Measurements from ENCODE around the gene CD22.

DNA sequence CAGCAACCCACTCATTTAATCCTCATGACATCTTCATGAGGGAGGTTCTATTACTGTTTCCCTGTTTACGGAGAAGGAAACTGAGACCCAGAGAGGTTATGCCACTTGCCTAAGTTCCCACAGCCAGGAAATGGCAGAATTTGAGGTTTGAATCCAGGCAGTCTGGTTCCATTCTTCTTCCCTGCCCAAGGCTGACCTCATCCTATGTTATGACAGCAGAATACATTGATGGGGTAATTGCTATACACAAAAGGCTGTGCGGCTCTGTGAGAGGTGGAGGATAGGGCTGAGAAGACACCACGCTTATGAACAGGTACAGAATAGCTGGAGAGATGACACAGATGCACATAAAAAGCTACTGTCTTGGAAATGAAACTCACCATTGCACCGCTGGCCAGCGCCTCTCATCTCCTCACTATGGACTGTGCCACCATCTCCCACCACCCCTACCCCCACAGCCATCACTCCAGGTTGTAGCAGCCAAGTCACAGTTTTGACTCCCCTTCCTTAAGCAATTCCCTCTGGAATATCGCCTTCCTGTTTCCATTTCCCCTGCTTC, 25.6 kb upstream of the CD22 start:
- TF ChIP-seq CBX5 (IDR thresholded peaks at IDR 0.05; ENCODE audit: low read depth, low read length) (no peak), TAF1 (IDR thresholded peaks at IDR 0.05; ENCODE audit: low read depth, low read length) (no peak), RXRA (IDR thresholded peaks at IDR 0.05; ENCODE audit: insufficient read depth, low read depth, low read length) (no peak), SIX5 (IDR thresholded peaks at IDR 0.05; ENCODE audit: low read depth, low read length) (no peak), EP300 (IDR thresholded peaks at IDR 0.05; ENCODE audit: borderline replicate concordance in 1 of 2, low read depth in 2 of 2, low read length in 2 of 2) (no peak), POLR2A (IDR thresholded peaks at IDR 0.05; ENCODE audit: control extremely low read depth in 1 of 2, low read depth in 2 of 2, low read length in 2 of 2) (no peak)
- TF ChIP-seq, protein P1, sequence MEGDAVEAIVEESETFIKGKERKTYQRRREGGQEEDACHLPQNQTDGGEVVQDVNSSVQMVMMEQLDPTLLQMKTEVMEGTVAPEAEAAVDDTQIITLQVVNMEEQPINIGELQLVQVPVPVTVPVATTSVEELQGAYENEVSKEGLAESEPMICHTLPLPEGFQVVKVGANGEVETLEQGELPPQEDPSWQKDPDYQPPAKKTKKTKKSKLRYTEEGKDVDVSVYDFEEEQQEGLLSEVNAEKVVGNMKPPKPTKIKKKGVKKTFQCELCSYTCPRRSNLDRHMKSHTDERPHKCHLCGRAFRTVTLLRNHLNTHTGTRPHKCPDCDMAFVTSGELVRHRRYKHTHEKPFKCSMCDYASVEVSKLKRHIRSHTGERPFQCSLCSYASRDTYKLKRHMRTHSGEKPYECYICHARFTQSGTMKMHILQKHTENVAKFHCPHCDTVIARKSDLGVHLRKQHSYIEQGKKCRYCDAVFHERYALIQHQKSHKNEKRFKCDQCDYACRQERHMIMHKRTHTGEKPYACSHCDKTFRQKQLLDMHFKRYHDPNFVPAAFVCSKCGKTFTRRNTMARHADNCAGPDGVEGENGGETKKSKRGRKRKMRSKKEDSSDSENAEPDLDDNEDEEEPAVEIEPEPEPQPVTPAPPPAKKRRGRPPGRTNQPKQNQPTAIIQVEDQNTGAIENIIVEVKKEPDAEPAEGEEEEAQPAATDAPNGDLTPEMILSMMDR (IDR thresholded peaks at IDR 0.05; ENCODE audit: control extremely low read depth in 1 of 3, insufficient read depth in 1 of 3, low read depth in 1 of 3, low read length in 3 of 3), result no peak

Data from H1 (cell line).